Measurements from ENCODE around the gene ZC3H14. TPM values are rescaled to one million over a fixed set of nuclear protein-coding genes. Genes with fewer than 3 reads are reported as not detected.

Gene ZC3H14
- total RNA-seq, 1 donor from 2014 or later, result 59.6 TPM

GRCh38 chr14:88618476-88618875, 55.6 kb downstream of the ZC3H14 start:
- no peaks in the 10 kb centered on the region for H3K27me3 Mint-ChIP-seq (ENCODE audit: unreplicated experiment)
- no peaks in the 10 kb centered on the region for H3K36me3 Mint-ChIP-seq (ENCODE audit: unreplicated experiment)
- H3K9me3 Mint-ChIP-seq (ENCODE audit: unreplicated experiment), result no peaks in the 10 kb centered on the region
- peaks cover 8% of the 10 kb centered on the region for H3K4me1 Mint-ChIP-seq (ENCODE audit: low read depth, unreplicated experiment)
- DNase-seq, result no peak
- no peak overlapping the region for H3K27ac Mint-ChIP-seq (ENCODE audit: unreplicated experiment)
- no peak for TF ChIP-seq CTCF (IDR thresholded peaks at IDR 0.05; ENCODE audit: partially characterized antibody, unreplicated experiment)
- H3K4me3 Mint-ChIP-seq (ENCODE audit: unreplicated experiment), result no peak overlapping the region

GRCh38 chr14:88621100-88621499, 58.3 kb downstream of the ZC3H14 start:
- peaks cover 3% of the 10 kb centered on the region for H3K4me1 Mint-ChIP-seq (ENCODE audit: low read depth, unreplicated experiment)

GRCh38 chr14:88625671-88626070, 62.8 kb downstream of the ZC3H14 start:
- TF ChIP-seq CTCF (IDR thresholded peaks at IDR 0.05; ENCODE audit: partially characterized antibody, unreplicated experiment), result no peak
- no peaks in the 10 kb centered on the region for H3K36me3 Mint-ChIP-seq (ENCODE audit: unreplicated experiment)
- DNase-seq, result no peak
- no peak overlapping the region for H3K27ac Mint-ChIP-seq (ENCODE audit: unreplicated experiment)
- no peak overlapping the region for H3K4me3 Mint-ChIP-seq (ENCODE audit: unreplicated experiment)
- no peaks in the 10 kb centered on the region for H3K9me3 Mint-ChIP-seq (ENCODE audit: unreplicated experiment)
- no peaks in the 10 kb centered on the region for H3K4me1 Mint-ChIP-seq (ENCODE audit: low read depth, unreplicated experiment)
- H3K27me3 Mint-ChIP-seq (ENCODE audit: unreplicated experiment), result no peaks in the 10 kb centered on the region

More at GRCh38 chr14:88621100-88621499, 58.3 kb downstream of the ZC3H14 start:
- Mint-ChIP-seq H3K36me3 (ENCODE audit: unreplicated experiment) (no peaks in the 10 kb centered on the region), H3K4me3 (ENCODE audit: unreplicated experiment) (no peak overlapping the region), H3K9me3 (ENCODE audit: unreplicated experiment) (no peaks in the 10 kb centered on the region), H3K27me3 (ENCODE audit: unreplicated experiment) (no peaks in the 10 kb centered on the region), H3K27ac (ENCODE audit: unreplicated experiment) (no peak overlapping the region)
- no peak for TF ChIP-seq CTCF (IDR thresholded peaks at IDR 0.05; ENCODE audit: partially characterized antibody, unreplicated experiment)
- no peak for DNase-seq

GRCh38 chr14:88628033-88628432, 65.2 kb downstream of the ZC3H14 start:
- no peaks in the 10 kb centered on the region for H3K9me3 Mint-ChIP-seq (ENCODE audit: unreplicated experiment)
- H3K27me3 Mint-ChIP-seq (ENCODE audit: unreplicated experiment), result no peaks in the 10 kb centered on the region
- no peak overlapping the region for H3K4me3 Mint-ChIP-seq (ENCODE audit: unreplicated experiment)
- TF ChIP-seq CTCF (IDR thresholded peaks at IDR 0.05; ENCODE audit: partially characterized antibody, unreplicated experiment), result no peak
- H3K27ac Mint-ChIP-seq (ENCODE audit: unreplicated experiment), result no peak overlapping the region
- H3K36me3 Mint-ChIP-seq (ENCODE audit: unreplicated experiment), result no peaks in the 10 kb centered on the region
- no peaks in the 10 kb centered on the region for H3K4me1 Mint-ChIP-seq (ENCODE audit: low read depth, unreplicated experiment)
- DNase-seq, result no peak

- Mint-ChIP-seq H3K9me3 (ENCODE audit: unreplicated experiment) (no peaks in the 10 kb centered on the region), H3K4me3 (ENCODE audit: unreplicated experiment) (no peak overlapping the region), H3K4me1 (ENCODE audit: low read depth, unreplicated experiment) (no peaks in the 10 kb centered on the region), H3K36me3 (ENCODE audit: unreplicated experiment) (no peaks in the 10 kb centered on the region), H3K27me3 (ENCODE audit: unreplicated experiment) (no peaks in the 10 kb centered on the region), H3K27ac (ENCODE audit: unreplicated experiment) (no peak overlapping the region)
- TF ChIP-seq CTCF (IDR thresholded peaks at IDR 0.05; ENCODE audit: partially characterized antibody, unreplicated experiment), result no peak
- no peak for DNase-seq
Measured at GRCh38 chr14:88628462-88628861, 65.6 kb downstream of the ZC3H14 start.

All from glutamatergic neuron (in vitro differentiated cells).